Neural progenitor cell (in vitro differentiated cells): ENCODE results near the gene POLR1H. TPM values are rescaled to one million over a fixed set of nuclear protein-coding genes. Genes with fewer than 3 reads are reported as not detected.

ENCODE experiments used
- DNase-seq: peaks from one replicate; pipeline ENCODE4 v3.0.0-alpha.2; 2016; ENCODE audit warnings: low spot score
- H2AFZ ChIP-seq: fragments of 200-600 bp; sonication (generic); replicated peaks from 2 replicates; pipeline ENCODE4 v1.6.1; 2016; ENCODE audit warnings: antibody characterized with exemption
- H3F3A ChIP-seq: fragments of 200-600 bp; sonication (generic); 2 replicates; pipeline ENCODE4 v1.6.1; 2016; ENCODE audit warnings: antibody characterized with exemption, low read depth
- H3K27ac ChIP-seq: fragments of 200-600 bp; sonication (generic); 2 replicates; pipeline ENCODE4 v1.5.1; 2016; ENCODE audit warnings: mild to moderate bottlenecking
- H3K27me3 ChIP-seq: fragments of 200-600 bp; sonication (generic); 2 replicates; pipeline ENCODE4 v1.6.1; 2016; ENCODE audit warnings: mild to moderate bottlenecking, moderate library complexity
- H3K36me3 ChIP-seq: fragments of 200-600 bp; sonication (generic); 2 replicates; pipeline ENCODE4 v1.5.1; 2016
- H3K4me1 ChIP-seq: fragments of 200-600 bp; sonication (generic); 2 replicates; pipeline ENCODE4 v1.6.1; 2016; ENCODE audit warnings: mixed run types
- H3K4me2 ChIP-seq: fragments of 200-600 bp; sonication (generic); 2 replicates; pipeline ENCODE4 v1.6.1; 2016
- H3K4me3 ChIP-seq: fragments of 200-600 bp; sonication (generic); 2 replicates; pipeline ENCODE4 v1.5.1; 2016
- H3K79me2 ChIP-seq: fragments of 200-600 bp; sonication (generic); 2 replicates; pipeline ENCODE4 v1.6.1; 2016; ENCODE audit warnings: low read depth
- H3K9ac ChIP-seq: fragments of 200-600 bp; sonication (generic); 2 replicates; pipeline ENCODE4 v1.6.1; 2016
- H3K9me3 ChIP-seq: fragments of 200-600 bp; sonication (generic); 2 replicates; pipeline ENCODE4 v1.5.1; 2016; ENCODE audit warnings: low read depth
- H4K20me1 ChIP-seq: fragments of 200-600 bp; sonication (generic); 2 replicates; pipeline ENCODE4 v1.6.1; 2016; ENCODE audit warnings: low read depth
- H3K27ac Mint-ChIP-seq: 3 replicates; pipeline ENCODE4 v1.8.0; 2021; ENCODE audit warnings: mixed read lengths
- H3K27me3 Mint-ChIP-seq: 2 replicates; pipeline ENCODE4 v1.8.0; 2022; ENCODE audit warnings: low read depth, mild to moderate bottlenecking, inconsistent platforms, moderate library complexity, mixed read lengths; ENCODE audit not compliant: insufficient read depth
- H3K36me3 Mint-ChIP-seq: 3 replicates; pipeline ENCODE4 v1.8.0; 2021; ENCODE audit warnings: mixed read lengths
- H3K4me1 Mint-ChIP-seq: 3 replicates; pipeline ENCODE4 v1.8.0; 2021; ENCODE audit warnings: mixed read lengths
- H3K4me3 Mint-ChIP-seq: 3 replicates; pipeline ENCODE4 v1.8.0; 2021; ENCODE audit warnings: mild to moderate bottlenecking, moderate library complexity, mixed read lengths
- H3K9me3 Mint-ChIP-seq: 3 replicates; pipeline ENCODE4 v1.8.0; 2020; ENCODE audit warnings: mixed read lengths
- EZH2 ChIP-seq: fragments of 200-600 bp; sonication (generic); IDR thresholded peaks from 2 replicates; pipeline ENCODE4 v1.6.1; 2017; ENCODE audit warnings: antibody characterized with exemption, mild to moderate bottlenecking, moderate library complexity
- EZH2phosphoT487 ChIP-seq: fragments of 200-600 bp; sonication (generic); IDR thresholded peaks from 2 replicates; pipeline ENCODE4 v1.6.1; 2017; ENCODE audit warnings: antibody characterized with exemption
- total RNA-seq: library from RNA; depleted of rRNA; stranded (reverse); fragments of >200 nt; gene quantifications from 2 replicates; pipeline ENCODE4 v1.2.3, GENCODE V29; 2015; ENCODE audit warnings: low replicate concordance
- TF ChIP-seq, protein P1 (sequence below): fragments of 200-600 bp; sonication (generic); IDR thresholded peaks from 2 replicates; pipeline ENCODE4 v1.5.1; 2017; ENCODE audit warnings: antibody characterized with exemption, mild to moderate bottlenecking

The POLR1H gene
- total RNA-seq, 1 donor from 2014 or later = 25.0 TPM

DNA sequence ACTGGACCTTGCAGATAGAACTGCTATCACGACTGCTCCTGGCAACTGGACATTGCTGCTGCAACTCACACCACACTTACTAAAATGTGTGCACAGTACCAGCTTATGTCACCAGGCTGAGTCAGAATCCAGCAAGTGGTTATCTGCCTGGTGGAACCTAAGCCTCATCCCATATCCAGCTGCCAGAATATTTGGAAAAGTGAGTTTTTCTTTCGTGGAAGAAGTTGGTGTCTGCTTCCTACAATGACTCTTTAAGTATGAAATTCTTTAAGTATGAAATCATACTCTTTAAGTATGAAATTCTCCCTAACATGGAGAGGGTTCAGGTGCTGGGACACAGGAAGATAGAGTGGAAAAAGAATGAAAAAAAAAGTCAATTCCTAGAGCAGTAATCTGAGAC, 16.4 kb upstream of the POLR1H start:
- TF ChIP-seq, protein P1, sequence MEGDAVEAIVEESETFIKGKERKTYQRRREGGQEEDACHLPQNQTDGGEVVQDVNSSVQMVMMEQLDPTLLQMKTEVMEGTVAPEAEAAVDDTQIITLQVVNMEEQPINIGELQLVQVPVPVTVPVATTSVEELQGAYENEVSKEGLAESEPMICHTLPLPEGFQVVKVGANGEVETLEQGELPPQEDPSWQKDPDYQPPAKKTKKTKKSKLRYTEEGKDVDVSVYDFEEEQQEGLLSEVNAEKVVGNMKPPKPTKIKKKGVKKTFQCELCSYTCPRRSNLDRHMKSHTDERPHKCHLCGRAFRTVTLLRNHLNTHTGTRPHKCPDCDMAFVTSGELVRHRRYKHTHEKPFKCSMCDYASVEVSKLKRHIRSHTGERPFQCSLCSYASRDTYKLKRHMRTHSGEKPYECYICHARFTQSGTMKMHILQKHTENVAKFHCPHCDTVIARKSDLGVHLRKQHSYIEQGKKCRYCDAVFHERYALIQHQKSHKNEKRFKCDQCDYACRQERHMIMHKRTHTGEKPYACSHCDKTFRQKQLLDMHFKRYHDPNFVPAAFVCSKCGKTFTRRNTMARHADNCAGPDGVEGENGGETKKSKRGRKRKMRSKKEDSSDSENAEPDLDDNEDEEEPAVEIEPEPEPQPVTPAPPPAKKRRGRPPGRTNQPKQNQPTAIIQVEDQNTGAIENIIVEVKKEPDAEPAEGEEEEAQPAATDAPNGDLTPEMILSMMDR = no peak
- TF ChIP-seq EZH2 (no peak), EZH2phosphoT487 (no peak)
- Histone ChIP-seq H3K36me3 (no peaks in the 10 kb centered on the region), H2AFZ (no peak overlapping the region), H3K27ac (no peak overlapping the region), H3F3A (no peaks in the 10 kb centered on the region), H3K4me3 (no peak overlapping the region), H4K20me1 (no peaks in the 10 kb centered on the region), H3K9me3 (no peaks in the 10 kb centered on the region), H3K4me2 (no peak overlapping the region), H3K4me1 (no peaks in the 10 kb centered on the region), H3K79me2 (no peaks in the 10 kb centered on the region), H3K27me3 (no peaks in the 10 kb centered on the region), H3K9ac (no peak overlapping the region)
- no peak for DNase-seq
- Mint-ChIP-seq H3K4me1 (no peaks in the 10 kb centered on the region), H3K9me3 (no peaks in the 10 kb centered on the region), H3K27me3 (peaks cover 2% of the 10 kb centered on the region), H3K27ac (no peak overlapping the region), H3K36me3 (no peaks in the 10 kb centered on the region), H3K4me3 (no peak overlapping the region)

GRCh38 chr6:30047220-30047619, 13.8 kb upstream of the POLR1H start:
- Histone ChIP-seq H3K36me3 (no peaks in the 10 kb centered on the region), H3K27ac (no peak overlapping the region), H3F3A (no peaks in the 10 kb centered on the region), H3K9me3 (no peaks in the 10 kb centered on the region), H4K20me1 (no peaks in the 10 kb centered on the region), H2AFZ (no peak overlapping the region), H3K4me2 (no peak overlapping the region), H3K4me1 (no peaks in the 10 kb centered on the region), H3K9ac (no peak overlapping the region), H3K79me2 (no peaks in the 10 kb centered on the region), H3K27me3 (no peaks in the 10 kb centered on the region), H3K4me3 (no peak overlapping the region)
- H3K27ac Mint-ChIP-seq = no peak overlapping the region
- DNase-seq = no peak
- H3K9me3 Mint-ChIP-seq = no peaks in the 10 kb centered on the region
- no peaks in the 10 kb centered on the region for H3K36me3 Mint-ChIP-seq
- peaks cover 2% of the 10 kb centered on the region for H3K27me3 Mint-ChIP-seq
- no peak for TF ChIP-seq EZH2phosphoT487
- no peak for TF ChIP-seq EZH2
- TF ChIP-seq, protein P1 = no peak
- no peaks in the 10 kb centered on the region for H3K4me1 Mint-ChIP-seq
- H3K4me3 Mint-ChIP-seq = no peak overlapping the region

GRCh38 chr6:30053682-30054081, 7.4 kb upstream of the POLR1H start:
- Histone ChIP-seq H4K20me1 (no peaks in the 10 kb centered on the region), H2AFZ (no peak overlapping the region), H3K9me3 (no peaks in the 10 kb centered on the region), H3K36me3 (no peaks in the 10 kb centered on the region), H3K4me3 (no peak overlapping the region), H3K27ac (no peak overlapping the region), H3K4me2 (no peak overlapping the region), H3K79me2 (no peaks in the 10 kb centered on the region), H3K9ac (no peak overlapping the region), H3K4me1 (no peaks in the 10 kb centered on the region), H3K27me3 (no peaks in the 10 kb centered on the region), H3F3A (no peaks in the 10 kb centered on the region)
- H3K4me3 Mint-ChIP-seq = no peak overlapping the region
- DNase-seq = no peak
- H3K4me1 Mint-ChIP-seq = no peaks in the 10 kb centered on the region
- H3K36me3 Mint-ChIP-seq = no peaks in the 10 kb centered on the region
- no peak overlapping the region for H3K27ac Mint-ChIP-seq
- no peaks in the 10 kb centered on the region for H3K27me3 Mint-ChIP-seq
- H3K9me3 Mint-ChIP-seq = no peaks in the 10 kb centered on the region
- TF ChIP-seq, protein P1 = no peak

- no peak overlapping the region for H3K4me3 ChIP-seq
- H3K4me1 ChIP-seq = peaks cover 7% of the 10 kb centered on the region
- no peaks in the 10 kb centered on the region for H3K27me3 ChIP-seq
- H3K36me3 ChIP-seq = no peaks in the 10 kb centered on the region
- DNase-seq = no peak
- no peak for TF ChIP-seq EZH2phosphoT487
- TF ChIP-seq EZH2 = no peak
- TF ChIP-seq, protein P1 = no peak
- H3K9ac ChIP-seq = no peak overlapping the region
- H3K4me3 Mint-ChIP-seq = no peak overlapping the region
- no peak overlapping the region for H3K4me2 ChIP-seq
- no peak overlapping the region for H2AFZ ChIP-seq
- peaks cover 10% of the 10 kb centered on the region for H3K79me2 ChIP-seq
- no peak overlapping the region for H3K27ac Mint-ChIP-seq
- peaks cover 8% of the 10 kb centered on the region for H3K4me1 Mint-ChIP-seq
- H3K9me3 Mint-ChIP-seq = no peaks in the 10 kb centered on the region
- no peaks in the 10 kb centered on the region for H3K36me3 Mint-ChIP-seq
- no peaks in the 10 kb centered on the region for H3F3A ChIP-seq
- no peaks in the 10 kb centered on the region for H4K20me1 ChIP-seq
- no peak overlapping the region for H3K27ac ChIP-seq
- no peaks in the 10 kb centered on the region for H3K27me3 Mint-ChIP-seq
- no peaks in the 10 kb centered on the region for H3K9me3 ChIP-seq
Measured at GRCh38 chr6:30055513-30055912, 5.6 kb upstream of the POLR1H start.
